A549 (cell line): ENCODE data around the gene ZNF184. TPM values are rescaled to one million over a fixed set of nuclear protein-coding genes. Genes with fewer than 3 reads are reported as not detected.

Experiments used
- ATAC-seq, 2 experiments: fragments of 200-7000 bp in 1 of 2; fragments of >200 bp in 1 of 2; cut with Nextera tagmentation in 1 of 2; cut with Tn5 transposase in 1 of 2; 3 replicates each; pipeline versions ENCODE4 v1.8.0 to v1.9.1; 2018 to 2020; ENCODE audit warnings: mild to moderate bottlenecking in 1 of 2, moderate library complexity in 1 of 2
- CTCF ChIA-PET: fragments of 300-600 bp; sonication (Branson Sonifier 250); formaldehyde crosslinking; extraction: SDS; loops from one replicate; lab custom pipeline; 2021; ENCODE audit warnings: antibody characterized with exemption, inconsistent platforms; lab: Yijun Ruan, JAX
- POLR2A ChIA-PET: fragments of 350-600 bp; formaldehyde crosslinking; extraction: SDS; loops from one replicate; lab custom pipeline; 2021; ENCODE audit warnings: antibody characterized with exemption, inconsistent platforms; lab: Yijun Ruan, JAX
- DNase-seq, 2 experiments: peaks; one replicate each; pipeline versions ENCODE4 v3.0.0 to v3.0.0-alpha.2; 2011 to 2016; ENCODE audit warnings: low read depth in 1 of 2, low spot score in 1 of 2
- FAIRE-seq: peaks from 2 replicates; lab custom pipeline; 2011; peaks lifted over from hg19 to GRCh38; lab: Jason Lieb, UNC
- H3K27ac ChIP-seq, 2 experiments: fragments of >200 bp; sonication (Bioruptor Twin); formaldehyde crosslinking; 3 replicates each; pipeline ENCODE4 v1.5.1; 2016 to 2017
- H3K4me1 ChIP-seq: fragments of >200 bp; sonication (Bioruptor Twin); formaldehyde crosslinking; 3 replicates; pipeline ENCODE4 v1.6.1; 2016
- H3K4me2 ChIP-seq: fragments of >200 bp; sonication (Bioruptor Twin); formaldehyde crosslinking; 3 replicates; pipeline ENCODE4 v1.6.1; 2016
- H3K4me3 ChIP-seq: fragments of >200 bp; sonication (Bioruptor Twin); formaldehyde crosslinking; 3 replicates; pipeline ENCODE4 v1.5.1; 2016
- H3K9me3 ChIP-seq: fragments of >200 bp; sonication (Bioruptor Twin); formaldehyde crosslinking; 3 replicates; pipeline ENCODE4 v1.6.1; 2016
- BCL3 ChIP-seq: fragments of >200 bp; sonication (Bioruptor Twin); formaldehyde crosslinking; IDR thresholded peaks from 3 replicates; pipeline ENCODE4 v1.6.1; 2016
- CEBPB ChIP-seq, 2 experiments: fragments of >200 bp in 1 of 2; sonication (Bioruptor Twin) in 1 of 2; formaldehyde crosslinking in 1 of 2; IDR thresholded peaks; 2 replicates each; pipeline ENCODE4 v1.6.1; 2012 to 2016
- EHMT2 ChIP-seq: fragments of 200-600 bp; sonication (generic); IDR thresholded peaks from 2 replicates; pipeline ENCODE4 v1.6.1; 2016; ENCODE audit warnings: antibody characterized with exemption, low read depth, mild to moderate bottlenecking, moderate library complexity
- ESRRA ChIP-seq: fragments of 150-350 bp; IDR thresholded peaks from 2 replicates; pipeline ENCODE4 v1.6.1; 2014; ENCODE audit warnings: mild to moderate bottlenecking, low read length, borderline replicate concordance
- FOXS1 ChIP-seq: fragments of 250-450 bp; sonication (Bioruptor Pico); IDR thresholded peaks from 2 replicates; pipeline ENCODE4 v1.5.0; 2020; ENCODE audit warnings: mild to moderate bottlenecking, moderate library complexity
- HES2 ChIP-seq: fragments of >200 bp; sonication (Bioruptor Twin); formaldehyde crosslinking; IDR thresholded peaks from 2 replicates; pipeline ENCODE4 v1.6.1; 2016
- HMGXB4 ChIP-seq: fragments of 250-450 bp; sonication (Bioruptor Pico); IDR thresholded peaks from 2 replicates; pipeline ENCODE4 v1.5.0; 2021; ENCODE audit warnings: mild to moderate bottlenecking, moderate library complexity, borderline replicate concordance
- JUNB ChIP-seq: fragments of >200 bp; sonication (Bioruptor Twin); formaldehyde crosslinking; IDR thresholded peaks from 2 replicates; pipeline ENCODE4 v1.6.1; 2016
- KDM1A ChIP-seq: fragments of 200-600 bp; sonication (generic); IDR thresholded peaks from 2 replicates; pipeline ENCODE4 v1.6.1; 2016; ENCODE audit warnings: low read depth, mild to moderate bottlenecking
- MAFK ChIP-seq: fragments of 450-650 bp; IDR thresholded peaks from 2 replicates; pipeline ENCODE4 v1.6.1; 2014; ENCODE audit not compliant: partially characterized antibody
- NFE2L2 ChIP-seq: fragments of 150-350 bp; conservative IDR thresholded peaks from 2 replicates; pipeline ENCODE4 v1.6.1; 2014; ENCODE audit warnings: low read length
- NPAS2 ChIP-seq: fragments of 250-450 bp; sonication (Bioruptor Pico); IDR thresholded peaks from 2 replicates; pipeline ENCODE4 v1.8.0; 2022; ENCODE audit warnings: mild to moderate bottlenecking, moderate library complexity, borderline replicate concordance
- PHF8 ChIP-seq: fragments of 200-600 bp; sonication (generic); IDR thresholded peaks from 2 replicates; pipeline ENCODE4 v1.6.1; 2016; ENCODE audit warnings: low read depth, mild to moderate bottlenecking, antibody characterized with exemption, moderate library complexity, borderline replicate concordance
- REST ChIP-seq: fragments of 200-600 bp; sonication (generic); IDR thresholded peaks from 2 replicates; pipeline ENCODE4 v1.6.1; 2016; ENCODE audit warnings: antibody characterized with exemption, mild to moderate bottlenecking, moderate library complexity
- SREBF2 ChIP-seq: fragments of 450-650 bp; IDR thresholded peaks from 2 replicates; pipeline ENCODE4 v1.6.1; 2014; ENCODE audit warnings: mild to moderate bottlenecking, moderate library complexity
- TFCP2L1 ChIP-seq: fragments of 250-450 bp; sonication (Bioruptor Pico); IDR thresholded peaks from 2 replicates; pipeline ENCODE4 v1.5.0; 2021; ENCODE audit warnings: mild to moderate bottlenecking
- TP53 ChIP-seq: fragments of 250-450 bp; sonication (Bioruptor Pico); IDR thresholded peaks from 2 replicates; pipeline ENCODE4 v1.5.0; 2021; ENCODE audit warnings: mild to moderate bottlenecking, moderate library complexity
- ZC3H11A ChIP-seq: fragments of 450-650 bp; IDR thresholded peaks from 2 replicates; pipeline ENCODE4 v1.6.1; 2014; ENCODE audit warnings: antibody characterized with exemption, mild to moderate bottlenecking
- WGBS: methylation state at CpG from one replicate; pipeline ENCODE4 v1.1.6; 2017; ENCODE audit errors: missing lambda C conversion rate; 5-methylcytosine and 5-hydroxymethylcytosine counted together
- polyA plus RNA-seq, 4 experiments: library from polyadenylated mRNA; depleted of rRNA in 3 of 4; stranded (reverse); fragments of >200 nt; fragmentation: RNase III in 1 of 4; extraction: RNeasy Plus Mini Kit Qiagen cat#74134 plus additional on column Dnase treatment in 1 of 4; gene quantifications; 2 replicates in 3 of 4; 3 replicates in 1 of 4; pipeline ENCODE4 v1.2.3, GENCODE V29; 2011 to 2017

The ZNF184 gene
- polyA plus RNA-seq, 2 of the 4 experiments (the other 2 are of a cell fraction): 2.5 to 4.9 TPM

GRCh38 chr6:27407153-27407814 lies 65.6 kb downstream of the ZNF184 start (continued):
- TF ChIP-seq REST (no peak), NFE2L2 (peak; percentile 79), BCL3 (no peak), PHF8 (no peak), JUNB (no peak)

- ChIA-PET POLR2A (no interaction called here), CTCF (no interaction called here)
- DNase-seq (no peak), FAIRE-seq (no peak), ATAC-seq (no peak)
- H3K9me3 ChIP-seq: peaks cover 20% of the 10 kb centered on the region
- no peaks in the 10 kb centered on the region for H3K4me1 ChIP-seq
- no peak overlapping the region for H3K4me3 ChIP-seq
- 0% methylated on average over 2 of the region's 3 CpGs for WGBS
- H3K27ac ChIP-seq: no peak overlapping the region
- TF ChIP-seq ESRRA (no peak), BCL3 (no peak)
- no peak overlapping the region for H3K4me2 ChIP-seq
Observed at GRCh38 chr6:27406085-27406484, 66.8 kb downstream of the ZNF184 start.

GRCh38 chr6:27400877-27401642 lies 71.8 kb downstream of the ZNF184 start:
- Histone ChIP-seq H3K4me2 (no peak overlapping the region), H3K27ac (no peak overlapping the region), H3K4me1 (no peaks in the 10 kb centered on the region), H3K9me3 (peaks cover 36% of the 10 kb centered on the region), H3K4me3 (no peak overlapping the region)
- 35% methylated on average over 16 of the region's 16 CpGs for WGBS
- ChIA-PET CTCF (no interaction called here), POLR2A (no interaction called here)
- FAIRE-seq (no peak), ATAC-seq (no peak), DNase-seq (no peak)
- TF ChIP-seq NPAS2 (CRISPR knock-in tag) (no peak), FOXS1 (CRISPR knock-in tag) (no peak), KDM1A (no peak), SREBF2 (no peak), JUNB (no peak), HMGXB4 (CRISPR knock-in tag) (no peak), MAFK (no peak), EHMT2 (no peak), HES2 (no peak), TP53 (CRISPR knock-in tag) (no peak), ZC3H11A (no peak), CEBPB (IDR thresholded peaks at IDR 0.05) (no peak), TFCP2L1 (CRISPR knock-in tag) (no peak)
